Measurements from ENCODE around the gene LTBP1.

GRCh38 chr2:33207151-33207740 is 260.5 kb downstream of the LTBP1 start:
- TF ChIP-seq EZH2 (IDR thresholded peaks at IDR 0.05; ENCODE audit: low read length) (no peak), CTCF (optimal IDR thresholded peaks at IDR 0.05 in 1 of 3, IDR thresholded peaks at IDR 0.05 in 1 of 3, conservative IDR thresholded peaks at IDR 0.05 in 1 of 3; ENCODE audit: extremely low read depth in 1 of 3, insufficient read depth in 2 of 3, low read length in 3 of 3) (no peak)

All from keratinocyte (primary cell).